ENCODE data around the gene PPP4C. TPM values are rescaled to one million over a fixed set of nuclear protein-coding genes. Genes with fewer than 3 reads are reported as not detected.

Gene PPP4C
- total RNA-seq, 1 experiment from 2014 or later: 165 TPM

DNA sequence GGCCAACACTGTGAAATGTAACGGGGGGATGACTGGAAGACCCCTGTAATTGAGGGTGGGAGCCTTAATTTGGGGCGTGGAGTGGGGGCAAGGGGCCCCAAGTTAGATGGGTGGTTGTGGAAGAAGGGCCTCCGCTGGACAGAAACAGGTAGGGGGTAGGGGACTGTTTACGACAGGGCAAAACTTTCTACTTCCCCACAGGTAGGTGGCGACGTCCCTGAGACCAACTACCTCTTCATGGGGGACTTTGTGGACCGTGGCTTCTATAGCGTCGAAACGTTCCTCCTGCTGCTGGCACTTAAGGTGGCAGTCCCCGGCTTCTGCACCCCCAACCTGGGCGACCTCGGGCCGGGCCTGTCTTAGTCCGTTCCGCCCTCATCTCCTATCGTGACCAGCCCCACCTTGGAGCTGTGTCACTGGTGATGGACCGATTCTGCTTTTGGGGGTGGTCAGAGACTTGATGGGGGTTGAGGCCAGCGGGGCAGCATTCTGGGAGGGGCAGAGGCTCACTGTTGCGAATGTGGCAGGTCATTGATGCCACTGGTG, 6.8 kb downstream of the PPP4C start:
- ChIA-PET POLR2A (no interaction called here), RAD21 (ENCODE audit: low non-redundant PET in 1 of 2, low total read pairs in 2 of 2, uncharacterized antibody in 2 of 2, unreplicated experiment in 2 of 2) (no interaction called here), CTCF (no interaction called here)
- Histone ChIP-seq H4K20me1 (ENCODE audit: insufficient read depth) (no peaks in the 10 kb centered on the region), H3K36me3 (ENCODE audit: control insufficient read depth in 1 of 2, insufficient read depth in 2 of 2, low read length in 2 of 2) (peaks cover 41 to 63% of the 10 kb centered on the region in 2 experiments; a peak in 3 of 4 replicates), H2AFZ (ENCODE audit: low read depth, low read length, poor library complexity, severe bottlenecking) (no peak overlapping the region), H3K79me2 (ENCODE audit: insufficient read depth, low read length) (peaks cover 36% of the 10 kb centered on the region), H3K9ac (ENCODE audit: low read length) (no peak overlapping the region), H3K9me3 (ENCODE audit: control insufficient read depth in 1 of 2, insufficient read depth in 1 of 2, low read depth in 1 of 2, low read length in 2 of 2) (no peaks in the 10 kb centered on the region), H3K27me3 (ENCODE audit: insufficient read depth, low read length) (no peaks in the 10 kb centered on the region), H3K4me1 (ENCODE audit: control insufficient read depth in 1 of 2, insufficient read depth in 2 of 2, low read length in 2 of 2) (peaks cover under 1 to 2% of the 10 kb centered on the region in 2 experiments; a peak in 2 of 4 replicates), H3K4me3 (replicated peaks in 1 of 2; ENCODE audit: low read depth in 1 of 2, low read length in 2 of 2) (no peak overlapping the region), H3K4me2 (ENCODE audit: low read length) (no peak overlapping the region), H3K9me2 (ENCODE audit: insufficient read depth) (no peaks in the 10 kb centered on the region), H3K27ac (ENCODE audit: low read depth, low read length) (no peak overlapping the region)
- ATAC-seq: peak; percentile 65
- no peak for DNase-seq (ENCODE audit: low read depth, low spot score)
- intact Hi-C loops (cut with micrococcal nuclease): no loop called here
- no TSS peak for BruUV-seq (replicated peaks)
- TF ChIP-seq FOSL1 (IDR thresholded peaks at IDR 0.05; ENCODE audit: low read depth) (no peak), SIN3A (IDR thresholded peaks at IDR 0.05; ENCODE audit: low read depth) (no peak)
- TF ChIP-seq, protein P1, sequence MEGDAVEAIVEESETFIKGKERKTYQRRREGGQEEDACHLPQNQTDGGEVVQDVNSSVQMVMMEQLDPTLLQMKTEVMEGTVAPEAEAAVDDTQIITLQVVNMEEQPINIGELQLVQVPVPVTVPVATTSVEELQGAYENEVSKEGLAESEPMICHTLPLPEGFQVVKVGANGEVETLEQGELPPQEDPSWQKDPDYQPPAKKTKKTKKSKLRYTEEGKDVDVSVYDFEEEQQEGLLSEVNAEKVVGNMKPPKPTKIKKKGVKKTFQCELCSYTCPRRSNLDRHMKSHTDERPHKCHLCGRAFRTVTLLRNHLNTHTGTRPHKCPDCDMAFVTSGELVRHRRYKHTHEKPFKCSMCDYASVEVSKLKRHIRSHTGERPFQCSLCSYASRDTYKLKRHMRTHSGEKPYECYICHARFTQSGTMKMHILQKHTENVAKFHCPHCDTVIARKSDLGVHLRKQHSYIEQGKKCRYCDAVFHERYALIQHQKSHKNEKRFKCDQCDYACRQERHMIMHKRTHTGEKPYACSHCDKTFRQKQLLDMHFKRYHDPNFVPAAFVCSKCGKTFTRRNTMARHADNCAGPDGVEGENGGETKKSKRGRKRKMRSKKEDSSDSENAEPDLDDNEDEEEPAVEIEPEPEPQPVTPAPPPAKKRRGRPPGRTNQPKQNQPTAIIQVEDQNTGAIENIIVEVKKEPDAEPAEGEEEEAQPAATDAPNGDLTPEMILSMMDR (IDR thresholded peaks at IDR 0.05 in 2 of 3, conservative IDR thresholded peaks at IDR 0.05 in 1 of 3; ENCODE audit: borderline replicate concordance in 1 of 3, insufficient read depth in 1 of 3, low read depth in 2 of 3, low read length in 2 of 3): peak in 2 of 3 experiments; percentile 31 to 51; a peak in 3 of 6 replicates

GRCh38 chr16:30083216-30084055, 7.6 kb downstream of the PPP4C start:
- no peak overlapping the region for H3K9ac ChIP-seq (ENCODE audit: low read length)
- H3K4me3 ChIP-seq (replicated peaks in 1 of 2; ENCODE audit: low read depth in 1 of 2, low read length in 2 of 2): no peak overlapping the region
- H3K27me3 ChIP-seq (ENCODE audit: insufficient read depth, low read length): no peaks in the 10 kb centered on the region
- BruUV-seq (replicated peaks): no TSS peak
- ATAC-seq (no peak), DNase-seq (ENCODE audit: low read depth, low spot score) (no peak)
- H3K4me1 ChIP-seq (ENCODE audit: control insufficient read depth in 1 of 2, insufficient read depth in 2 of 2, low read length in 2 of 2): peaks cover 0 to under 1% of the 10 kb centered on the region in 2 experiments; a peak in 1 of 4 replicates
- peaks cover 36 to 56% of the 10 kb centered on the region in 2 experiments; a peak in 3 of 4 replicates for H3K36me3 ChIP-seq (ENCODE audit: control insufficient read depth in 1 of 2, insufficient read depth in 2 of 2, low read length in 2 of 2)
- intact Hi-C loops (cut with micrococcal nuclease): no loop called here
- no peak overlapping the region for H2AFZ ChIP-seq (ENCODE audit: low read depth, low read length, poor library complexity, severe bottlenecking)
- H3K27ac ChIP-seq (ENCODE audit: low read depth, low read length): no peak overlapping the region; the same call in 1 of the 2 replicates
- CTCF ChIA-PET: no interaction called here
- no peaks in the 10 kb centered on the region for H3K9me3 ChIP-seq (ENCODE audit: control insufficient read depth in 1 of 2, insufficient read depth in 1 of 2, low read depth in 1 of 2, low read length in 2 of 2)
- RAD21 ChIA-PET (ENCODE audit: low non-redundant PET in 1 of 2, low total read pairs in 2 of 2, uncharacterized antibody in 2 of 2, unreplicated experiment in 2 of 2): no interaction called here
- H3K4me2 ChIP-seq (ENCODE audit: low read length): no peak overlapping the region
- no peak for TF ChIP-seq ZFX (IDR thresholded peaks at IDR 0.05)
- no peak for TF ChIP-seq SIN3A (IDR thresholded peaks at IDR 0.05; ENCODE audit: low read depth)
- TF ChIP-seq EZH2 (IDR thresholded peaks at IDR 0.05): no peak
- TF ChIP-seq POLR2AphosphoS5 (IDR thresholded peaks at IDR 0.05; ENCODE audit: low read depth, low read length): no peak
- TF ChIP-seq SRF (IDR thresholded peaks at IDR 0.05; ENCODE audit: low read depth): no peak
- no peak for TF ChIP-seq ZNF274 (IDR thresholded peaks at IDR 0.05; ENCODE audit: low read depth, low read length)
- TF ChIP-seq CBX3 (IDR thresholded peaks at IDR 0.05; ENCODE audit: low read depth): no peak
- TF ChIP-seq RAD21 (IDR thresholded peaks at IDR 0.05; ENCODE audit: low read depth): no peak
- TF ChIP-seq YY1 (IDR thresholded peaks at IDR 0.05; ENCODE audit: extremely low read depth, insufficient replicate concordance, low read depth, low read length): no peak
- no peaks in the 10 kb centered on the region for H3K9me2 ChIP-seq (ENCODE audit: insufficient read depth)
- no peaks in the 10 kb centered on the region for H4K20me1 ChIP-seq (ENCODE audit: insufficient read depth)
- POLR2A ChIA-PET: no interaction called here
- H3K79me2 ChIP-seq (ENCODE audit: insufficient read depth, low read length): peaks cover 28% of the 10 kb centered on the region
